Body of pancreas (tissue), 4 donors: ENCODE measurements around the gene PKP2. TPM values are rescaled to one million over a fixed set of nuclear protein-coding genes. Genes with fewer than 3 reads are reported as not detected.
A peak's percentile ranks its signal among the peaks of the same experiment; 100 is the strongest.

ENCODE experiments used
- ATAC-seq: fragments of 150-250 bp; one replicate; pipeline ENCODE4 v1.9.1; 2016
- DNase-seq, 4 donors: peaks; one replicate each; pipeline ENCODE4 v3.0.0-alpha.2; 2019
- H3K27ac ChIP-seq, 4 donors: fragments of 200-600 bp; sonication (generic); 1 replicate in 3 of 4; 2 replicates in 1 of 4; pipeline versions ENCODE4 v1.5.1 to v1.6.1; 2016 to 2019; ENCODE audit warnings: mild to moderate bottlenecking in 1 of 4, mixed read lengths in 1 of 4, moderate library complexity in 1 of 4
- H3K27me3 ChIP-seq, 2 donors: fragments of 200-600 bp; sonication (generic); one replicate each; pipeline ENCODE4 v1.6.0; 2016; ENCODE audit warnings: mild to moderate bottlenecking in 1 of 2
- H3K36me3 ChIP-seq, 2 donors: fragments of 200-600 bp; sonication (generic); replicated peaks in 1 of 2; 2 replicates each; pipeline ENCODE4 v1.5.1; 2016; ENCODE audit warnings: low read depth in 2 of 2; ENCODE audit not compliant: insufficient read depth in 1 of 2
- H3K4me1 ChIP-seq: fragments of 200-600 bp; sonication (generic); one replicate; pipeline ENCODE4 v1.6.0; 2016
- H3K4me3 ChIP-seq, 2 donors: fragments of 200-600 bp; sonication (generic); 1 replicate in 1 of 2; 2 replicates in 1 of 2; pipeline ENCODE4 v1.5.1; 2016 to 2019
- H3K9me3 ChIP-seq, 3 donors: fragments of 200-600 bp; sonication (generic); 1 replicate in 2 of 3; 2 replicates in 1 of 3; pipeline ENCODE4 v1.5.1; 2016
- CTCF ChIP-seq, 7 experiments: fragments of 450-650 bp in 4 of 7; fragments of 200-600 bp in 3 of 7; sonication (generic) in 3 of 7; IDR thresholded peaks; one replicate each; pipeline ENCODE4 v1.5.1; 2016 to 2019; ENCODE audit warnings: antibody characterized with exemption in 7 of 7
- POLR2A ChIP-seq, 3 donors: fragments of 450-650 bp; IDR thresholded peaks; one replicate each; pipeline ENCODE4 v1.6.1; 2016; ENCODE audit warnings: antibody characterized with exemption in 3 of 3, mild to moderate bottlenecking in 2 of 3
- WGBS, 2 donors: methylation state at CpG; one replicate each; pipeline ENCODE4 v1.1.5; 2017; 5-methylcytosine and 5-hydroxymethylcytosine counted together
- intact Hi-C: fragments of 100-400 bp; cut with DNase I; formaldehyde crosslinking; loops from one replicate; pipeline ENCODE4 v1.15.1; 2023
- total RNA-seq, 2 donors: library from RNA; depleted of rRNA; stranded (reverse); fragments of >200 nt; gene quantifications; one replicate each; pipeline ENCODE4 v1.1.0, GENCODE V29; 2016

PKP2 gene
- 10 to 100 TPM in 1 of 2 donors, 1 to 10 TPM in 1; 6.9 to 31.9 TPM for total RNA-seq

- H3K27ac ChIP-seq: peak within 1 kb of the TSS; percentile 77 to 88 (median 84)
- whole genome bisulfite sequencing, 2 donors: 0 to 1% methylated on average over 10 to 53 of the region's 94 CpGs
- H3K36me3 ChIP-seq: no peaks in the 10 kb centered on the region
- DNase-seq: peak; percentile 87 to 95 (median 92)
- intact Hi-C loops: no loop called here
- no peaks in the 10 kb centered on the region for H3K9me3 ChIP-seq
- TF ChIP-seq POLR2A (IDR thresholded peaks at IDR 0.05) (peak; percentile 76 to 92 (median 90)), CTCF (IDR thresholded peaks at IDR 0.05) (no peak)
- peaks cover 55% of the 10 kb centered on the region for H3K4me1 ChIP-seq
- peak within 1 kb of the TSS; percentile 46 to 86 for H3K4me3 ChIP-seq
- H3K27me3 ChIP-seq: no peaks in the 10 kb centered on the region
- peak; percentile 86 for ATAC-seq
These were observed at the start of gene PKP2 for GRCh38 chr12:32896432-32897280. PKP2 (minus strand) TSS chr12:32896777; CDS start chr12:32896731, 46 bp downstream.

- ATAC-seq: no peak
- 68% methylated on average over 6 of the region's 6 CpGs for WGBS, 2 donors
- intact Hi-C loops: no loop called here
- no peak for DNase-seq
- Histone ChIP-seq H3K36me3 (no peaks in the 10 kb centered on the region), H3K4me1 (no peaks in the 10 kb centered on the region), H3K4me3 (no peak overlapping the region), H3K9me3 (no peaks in the 10 kb centered on the region), H3K27ac (no peak overlapping the region), H3K27me3 (no peaks in the 10 kb centered on the region)
- TF ChIP-seq POLR2A (IDR thresholded peaks at IDR 0.05) (no peak), CTCF (IDR thresholded peaks at IDR 0.05) (no peak)
These were observed 47.6 kb upstream of the PKP2 start for GRCh38 chr12:32944195-32944594.

GRCh38 chr12:32939801-32940200 lies 43.2 kb upstream of the PKP2 start:
- H3K4me1 ChIP-seq: no peaks in the 10 kb centered on the region
- H3K36me3 ChIP-seq: no peaks in the 10 kb centered on the region
- H3K27ac ChIP-seq: no peak overlapping the region
- H3K27me3 ChIP-seq: no peaks in the 10 kb centered on the region
- 56 to 62% methylated on average over 3 of the region's 3 CpGs for WGBS, 2 donors
- no peak for DNase-seq
- TF ChIP-seq CTCF (IDR thresholded peaks at IDR 0.05) (no peak), POLR2A (IDR thresholded peaks at IDR 0.05) (no peak)
- no peaks in the 10 kb centered on the region for H3K9me3 ChIP-seq
- intact Hi-C loops: no loop called here
- no peak overlapping the region for H3K4me3 ChIP-seq
- ATAC-seq: no peak

- no peak overlapping the region for H3K4me3 ChIP-seq
- H3K9me3 ChIP-seq: no peaks in the 10 kb centered on the region
- no peak for ATAC-seq
- 78% methylated on average over 4 of the region's 4 CpGs for WGBS, 2 donors
- H3K27me3 ChIP-seq: no peaks in the 10 kb centered on the region
- no peaks in the 10 kb centered on the region for H3K36me3 ChIP-seq
- DNase-seq: no peak
- H3K27ac ChIP-seq: no peak overlapping the region
- intact Hi-C loops: no loop called here
- no peak for TF ChIP-seq CTCF (IDR thresholded peaks at IDR 0.05)
- no peak for TF ChIP-seq POLR2A (IDR thresholded peaks at IDR 0.05)
- no peaks in the 10 kb centered on the region for H3K4me1 ChIP-seq
These were observed 30.4 kb upstream of the PKP2 start for GRCh38 chr12:32926963-32927362.

GRCh38 chr12:32926356-32926755 lies 29.8 kb upstream of the PKP2 start:
- intact Hi-C loops: no loop called here
- H3K4me3 ChIP-seq: no peak overlapping the region
- no peak for ATAC-seq
- no peak for DNase-seq
- H3K4me1 ChIP-seq: no peaks in the 10 kb centered on the region
- H3K27me3 ChIP-seq: no peaks in the 10 kb centered on the region
- no peak for TF ChIP-seq POLR2A (IDR thresholded peaks at IDR 0.05)
- TF ChIP-seq CTCF (IDR thresholded peaks at IDR 0.05): no peak
- 54 to 55% methylated on average over 1 of the region's 1 CpG for WGBS, 2 donors
- no peaks in the 10 kb centered on the region for H3K36me3 ChIP-seq
- no peaks in the 10 kb centered on the region for H3K9me3 ChIP-seq
- no peak overlapping the region for H3K27ac ChIP-seq
